ENCODE data around the gene ATRNL1.

DNA sequence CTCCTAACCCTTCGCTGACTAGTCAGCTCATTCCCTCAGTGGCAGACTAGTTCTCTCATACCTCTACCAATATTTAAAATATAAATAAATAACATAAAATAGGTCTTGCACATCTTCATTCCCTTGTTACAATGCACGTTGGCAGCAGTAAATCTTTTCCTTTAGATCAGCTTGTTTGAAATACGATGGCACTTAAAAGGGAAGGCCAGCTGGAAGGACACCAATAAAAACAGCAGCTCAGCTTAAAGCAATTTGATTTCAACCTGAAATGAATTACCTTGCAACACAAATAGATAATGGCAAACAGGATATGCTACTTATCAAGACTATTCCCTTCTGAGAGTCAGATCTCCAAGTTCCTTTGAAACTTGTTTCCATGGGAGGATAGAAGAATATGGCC lies 858.1 kb downstream of the ATRNL1 start:
- TF ChIP-seq CTCF (IDR thresholded peaks at IDR 0.05; ENCODE audit: low read depth, low read length), result no peak
- no peak for TF ChIP-seq EZH2phosphoT487 (IDR thresholded peaks at IDR 0.05; ENCODE audit: low read depth)
